Measurements from ENCODE around the gene MITF. TPM values are rescaled to one million over a fixed set of nuclear protein-coding genes. Genes with fewer than 3 reads are reported as not detected.
A peak's percentile ranks its signal among the peaks of the same experiment; 100 is the strongest.

Gene MITF
- total RNA-seq, 1 donor, result 6.1 TPM

GRCh38 chr3:69848113-69848512 is 108.8 kb downstream of the MITF start:
- DNase-seq (ENCODE audit: low read depth), result peak; percentile 8
- H3K4me3 ChIP-seq (ENCODE audit: low read depth, low read length), result no peak overlapping the region
- no peak for TF ChIP-seq CTCF (IDR thresholded peaks at IDR 0.05; ENCODE audit: insufficient read depth, low read length)

- no peak for TF ChIP-seq CTCF (IDR thresholded peaks at IDR 0.05; ENCODE audit: insufficient read depth, low read length)
- no peak overlapping the region for H3K4me3 ChIP-seq (ENCODE audit: low read depth, low read length)
- no peak for DNase-seq (ENCODE audit: low read depth)
These were observed 111.6 kb downstream of the MITF start for GRCh38 chr3:69850849-69851248.

- DNase-seq (ENCODE audit: low read depth), result no peak
- no peak for TF ChIP-seq CTCF (IDR thresholded peaks at IDR 0.05; ENCODE audit: insufficient read depth, low read length)
- no peak overlapping the region for H3K4me3 ChIP-seq (ENCODE audit: low read depth, low read length)
These were observed 113.8 kb downstream of the MITF start for GRCh38 chr3:69853027-69853426.

- H3K4me3 ChIP-seq (ENCODE audit: low read depth, low read length), result no peak overlapping the region
- peak; percentile 57 for DNase-seq (ENCODE audit: low read depth)
- peak; percentile 56 for TF ChIP-seq CTCF (IDR thresholded peaks at IDR 0.05; ENCODE audit: insufficient read depth, low read length)
These were observed 116.3 kb downstream of the MITF start for GRCh38 chr3:69855436-69856162.

GRCh38 chr3:69856965-69857705 is 117.9 kb downstream of the MITF start:
- no peak overlapping the region for H3K4me3 ChIP-seq (ENCODE audit: low read depth, low read length)
- DNase-seq (ENCODE audit: low read depth), result no peak
- no peak for TF ChIP-seq CTCF (IDR thresholded peaks at IDR 0.05; ENCODE audit: insufficient read depth, low read length)

GRCh38 chr3:69861556-69861955 is 122.3 kb downstream of the MITF start:
- H3K4me3 ChIP-seq (ENCODE audit: low read depth, low read length), result no peak overlapping the region
- TF ChIP-seq CTCF (IDR thresholded peaks at IDR 0.05; ENCODE audit: insufficient read depth, low read length), result no peak
- DNase-seq (ENCODE audit: low read depth), result no peak
